Measurements from ENCODE around the gene RAET1E.

RAET1E gene

DNA sequence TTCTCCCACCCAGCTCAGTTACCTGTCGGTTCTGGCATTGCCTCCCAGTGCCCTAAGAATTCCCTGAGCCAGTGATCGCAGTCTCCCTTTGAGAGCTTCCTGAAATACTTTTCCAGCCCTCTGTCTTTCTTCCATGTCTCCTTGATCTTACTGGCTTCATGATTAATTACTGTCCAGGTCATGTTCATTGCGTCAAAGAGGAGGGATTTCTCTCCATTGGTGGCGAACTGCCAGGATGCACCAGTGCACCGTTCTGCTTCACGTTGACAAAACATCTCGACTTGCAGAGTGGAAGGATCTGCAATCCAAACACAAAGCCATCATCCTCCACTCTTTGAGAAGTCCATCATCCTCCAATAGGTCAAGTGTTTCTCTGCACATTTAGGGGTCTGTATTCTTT lies 8.6 kb downstream of the RAET1E start:
- TF ChIP-seq, protein P1, sequence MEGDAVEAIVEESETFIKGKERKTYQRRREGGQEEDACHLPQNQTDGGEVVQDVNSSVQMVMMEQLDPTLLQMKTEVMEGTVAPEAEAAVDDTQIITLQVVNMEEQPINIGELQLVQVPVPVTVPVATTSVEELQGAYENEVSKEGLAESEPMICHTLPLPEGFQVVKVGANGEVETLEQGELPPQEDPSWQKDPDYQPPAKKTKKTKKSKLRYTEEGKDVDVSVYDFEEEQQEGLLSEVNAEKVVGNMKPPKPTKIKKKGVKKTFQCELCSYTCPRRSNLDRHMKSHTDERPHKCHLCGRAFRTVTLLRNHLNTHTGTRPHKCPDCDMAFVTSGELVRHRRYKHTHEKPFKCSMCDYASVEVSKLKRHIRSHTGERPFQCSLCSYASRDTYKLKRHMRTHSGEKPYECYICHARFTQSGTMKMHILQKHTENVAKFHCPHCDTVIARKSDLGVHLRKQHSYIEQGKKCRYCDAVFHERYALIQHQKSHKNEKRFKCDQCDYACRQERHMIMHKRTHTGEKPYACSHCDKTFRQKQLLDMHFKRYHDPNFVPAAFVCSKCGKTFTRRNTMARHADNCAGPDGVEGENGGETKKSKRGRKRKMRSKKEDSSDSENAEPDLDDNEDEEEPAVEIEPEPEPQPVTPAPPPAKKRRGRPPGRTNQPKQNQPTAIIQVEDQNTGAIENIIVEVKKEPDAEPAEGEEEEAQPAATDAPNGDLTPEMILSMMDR (IDR thresholded peaks at IDR 0.05; ENCODE audit: low read depth, low read length): no peak
- H3K4me3 ChIP-seq (ENCODE audit: low read depth, low read length): no peak overlapping the region

DNA sequence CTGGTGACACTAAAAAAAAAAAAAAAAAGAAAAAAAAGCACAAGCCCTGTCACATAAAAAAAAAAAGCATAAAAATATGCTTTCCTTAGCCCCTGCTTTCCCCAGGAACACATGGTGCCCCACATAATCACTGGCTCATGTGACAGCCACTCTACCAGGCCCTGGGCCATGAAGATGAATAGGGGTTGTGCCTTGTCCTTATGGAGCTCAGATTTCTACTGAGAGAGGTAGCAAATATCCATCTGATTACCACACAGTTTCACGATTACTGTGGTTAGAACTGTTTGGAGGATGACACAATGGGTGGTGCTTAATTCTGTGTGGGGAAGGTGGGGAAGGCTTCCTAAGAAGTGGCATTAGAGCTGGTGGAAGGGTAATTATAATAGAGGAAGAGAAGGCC lies 9.3 kb downstream of the RAET1E start:
- no peak overlapping the region for H3K4me3 ChIP-seq (ENCODE audit: low read depth, low read length)
- TF ChIP-seq, protein P1 (IDR thresholded peaks at IDR 0.05; ENCODE audit: low read depth, low read length): no peak

DNA sequence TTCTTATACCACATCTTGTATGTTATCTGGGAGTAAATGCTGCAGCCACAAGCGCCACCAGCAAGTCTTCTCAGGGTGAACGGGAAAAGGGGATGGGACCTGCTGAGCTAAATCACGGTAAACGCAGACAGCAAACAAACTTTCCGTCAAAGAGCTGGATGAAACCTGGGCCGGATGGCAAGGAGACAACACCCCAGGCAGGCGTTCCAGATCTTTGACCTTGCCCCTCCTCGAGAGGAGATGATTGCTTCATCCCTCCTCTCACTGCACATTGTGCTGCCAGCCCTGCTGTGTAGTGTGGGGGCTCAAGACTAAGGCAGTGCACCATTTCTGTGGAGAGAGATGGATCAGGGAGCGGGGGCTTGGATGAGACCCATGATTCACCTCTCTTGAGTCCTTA lies 9.8 kb downstream of the RAET1E start:
- no peak overlapping the region for H3K4me3 ChIP-seq (ENCODE audit: low read depth, low read length)
- TF ChIP-seq, protein P1 (IDR thresholded peaks at IDR 0.05; ENCODE audit: low read depth, low read length): no peak

DNA sequence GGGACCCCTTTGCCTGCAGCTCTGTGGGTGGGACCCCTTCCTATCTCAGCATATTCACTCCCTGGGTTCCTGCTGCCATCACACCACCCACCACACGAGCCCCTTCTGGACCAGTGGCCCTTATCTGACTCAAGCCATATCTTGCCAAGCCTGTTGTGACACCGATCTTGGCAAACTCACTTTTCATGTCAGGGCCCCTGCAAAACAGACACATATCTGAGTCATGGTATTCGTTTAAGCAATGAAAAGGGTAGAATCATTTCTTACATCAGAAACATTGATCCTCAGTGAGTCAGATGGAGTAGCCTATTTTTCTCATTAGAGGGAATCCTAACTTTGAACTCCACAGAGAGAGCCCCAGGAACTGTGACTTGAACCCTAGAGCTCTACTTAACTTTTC lies 10.6 kb downstream of the RAET1E start:
- TF ChIP-seq, protein P1 (IDR thresholded peaks at IDR 0.05; ENCODE audit: low read depth, low read length): no peak
- no peak overlapping the region for H3K4me3 ChIP-seq (ENCODE audit: low read depth, low read length)

DNA sequence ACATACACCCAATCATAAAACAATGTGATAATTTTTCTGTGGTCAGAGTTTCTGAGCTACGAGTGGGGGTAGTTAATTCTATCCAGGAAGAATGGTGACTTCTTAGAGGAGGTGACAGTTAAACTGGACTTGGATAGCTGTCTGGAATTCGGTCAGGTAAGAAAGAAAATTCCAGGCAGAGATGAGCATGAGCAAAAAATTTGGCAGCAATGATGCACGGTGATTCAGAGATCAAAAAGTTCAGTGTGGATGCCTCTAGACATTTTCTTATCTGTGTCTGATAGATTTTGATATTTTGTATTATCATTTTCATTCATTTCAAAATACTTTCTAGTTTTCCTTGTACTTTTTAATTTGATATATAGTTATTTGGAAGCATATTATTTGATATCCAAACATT lies 12.0 kb downstream of the RAET1E start:
- TF ChIP-seq, protein P1 (IDR thresholded peaks at IDR 0.05; ENCODE audit: low read depth, low read length): no peak
- no peak overlapping the region for H3K4me3 ChIP-seq (ENCODE audit: low read depth, low read length)

DNA sequence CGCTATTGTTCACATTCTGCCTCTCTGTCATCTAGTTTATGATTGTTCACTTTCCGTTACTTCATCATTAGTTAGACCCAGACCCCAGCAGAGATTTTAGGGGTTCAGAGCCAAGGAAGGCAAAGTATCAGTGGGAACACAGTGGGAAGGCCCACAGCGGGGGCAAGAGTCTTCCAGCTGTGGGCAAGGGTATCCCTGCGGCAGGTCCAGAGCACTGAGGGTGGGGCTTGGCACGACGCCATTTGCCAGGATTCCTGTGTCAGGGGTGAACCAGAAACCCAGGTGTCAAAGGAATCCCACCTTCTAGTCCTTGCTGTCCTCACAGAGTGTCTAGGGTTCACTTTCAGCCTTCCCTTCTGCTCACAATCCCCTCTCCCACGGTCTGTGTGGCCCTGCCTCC lies 13.3 kb downstream of the RAET1E start:
- TF ChIP-seq, protein P1 (IDR thresholded peaks at IDR 0.05; ENCODE audit: low read depth, low read length): no peak
- H3K4me3 ChIP-seq (ENCODE audit: low read depth, low read length): no peak overlapping the region

DNA sequence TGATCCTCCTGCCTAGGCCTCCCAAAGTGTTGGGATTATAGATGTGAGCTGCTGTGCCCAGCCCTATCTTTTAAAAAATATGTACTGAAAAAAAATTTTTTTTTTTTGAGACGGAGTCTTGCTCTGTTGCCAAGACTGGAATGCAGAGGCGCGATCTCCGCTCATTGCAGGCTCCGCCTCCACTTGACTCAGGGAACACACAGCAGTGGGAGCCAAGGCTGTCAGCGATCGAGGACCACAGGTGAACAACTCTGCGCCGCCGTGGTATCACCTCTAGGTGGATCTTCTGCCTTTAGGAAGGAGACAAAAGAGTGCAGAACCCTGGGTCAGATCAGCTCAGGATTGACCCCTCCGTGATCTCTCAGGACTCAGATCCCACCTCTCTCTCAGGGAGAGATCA lies 13.7 kb downstream of the RAET1E start:
- TF ChIP-seq, protein P1 (IDR thresholded peaks at IDR 0.05; ENCODE audit: low read depth, low read length): no peak
- no peak overlapping the region for H3K4me3 ChIP-seq (ENCODE audit: low read depth, low read length)
